NK-92 (cell line): Measurements from ENCODE around the gene VSTM2L.

ENCODE experiments used
- DNase-seq: peaks from one replicate; lab custom pipeline; 2025; ENCODE audit not compliant: unreplicated experiment; lab: John Stamatoyannopoulos, UW

Gene VSTM2L

DNA sequence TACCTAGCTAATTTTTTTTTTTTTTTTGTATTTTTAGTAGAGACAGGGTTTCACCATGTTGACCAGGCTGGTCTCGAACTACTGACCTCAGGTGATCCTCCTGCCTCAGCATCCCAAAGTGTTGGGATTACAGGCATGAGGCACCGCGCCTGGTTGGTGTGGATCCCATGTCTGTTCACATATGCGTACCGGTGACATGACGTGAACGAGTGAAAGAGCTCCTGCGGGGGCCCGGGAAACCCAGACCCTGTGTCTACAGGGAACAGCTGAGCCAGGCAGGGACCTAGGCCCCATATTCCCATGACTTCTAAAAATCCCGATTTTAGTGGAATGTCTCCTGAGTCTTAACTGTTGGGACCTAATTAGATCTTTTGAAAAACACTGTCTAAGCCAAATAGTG is 33.1 kb downstream of the VSTM2L start:
- DNase-seq: no peak

DNA sequence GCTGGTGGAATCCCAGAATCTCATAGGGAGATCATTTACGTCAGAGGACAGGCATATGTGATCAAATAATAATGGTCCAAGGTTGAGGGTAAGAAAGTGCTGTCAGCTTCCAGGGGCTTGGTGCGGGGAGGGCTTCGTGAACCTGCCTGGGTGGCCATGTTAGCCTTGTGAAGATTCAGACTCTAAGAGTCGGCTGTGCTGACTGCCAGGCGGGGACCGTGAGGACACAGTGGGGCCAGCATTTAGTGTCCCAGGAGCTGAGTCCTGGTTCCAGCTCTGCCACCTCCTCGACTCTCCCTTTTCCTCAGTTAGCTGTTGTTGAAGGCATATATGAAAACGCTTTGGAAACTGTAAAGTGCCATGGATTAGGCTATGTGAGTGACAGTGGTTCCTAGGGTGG is 33.5 kb downstream of the VSTM2L start:
- DNase-seq: no peak

DNA sequence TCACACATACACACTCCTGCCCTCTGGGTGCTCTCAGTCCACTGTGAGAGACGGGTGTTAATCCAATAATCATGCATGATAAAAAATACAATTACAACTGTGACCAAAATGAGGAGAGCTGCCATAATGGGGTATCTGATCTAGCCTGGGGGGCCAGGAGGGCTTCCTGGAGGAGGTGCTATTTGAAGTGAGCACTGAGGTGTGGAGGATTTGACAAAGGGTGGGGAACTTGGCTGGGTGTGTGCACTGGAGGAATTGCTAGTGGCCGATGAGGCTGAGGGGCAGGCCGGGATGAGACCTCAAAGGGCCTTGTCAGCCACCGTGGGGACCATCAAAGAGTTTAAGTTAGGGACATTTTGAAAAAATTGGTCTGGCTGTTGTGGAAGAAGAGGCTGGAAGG is 34.8 kb downstream of the VSTM2L start:
- DNase-seq: no peak

DNA sequence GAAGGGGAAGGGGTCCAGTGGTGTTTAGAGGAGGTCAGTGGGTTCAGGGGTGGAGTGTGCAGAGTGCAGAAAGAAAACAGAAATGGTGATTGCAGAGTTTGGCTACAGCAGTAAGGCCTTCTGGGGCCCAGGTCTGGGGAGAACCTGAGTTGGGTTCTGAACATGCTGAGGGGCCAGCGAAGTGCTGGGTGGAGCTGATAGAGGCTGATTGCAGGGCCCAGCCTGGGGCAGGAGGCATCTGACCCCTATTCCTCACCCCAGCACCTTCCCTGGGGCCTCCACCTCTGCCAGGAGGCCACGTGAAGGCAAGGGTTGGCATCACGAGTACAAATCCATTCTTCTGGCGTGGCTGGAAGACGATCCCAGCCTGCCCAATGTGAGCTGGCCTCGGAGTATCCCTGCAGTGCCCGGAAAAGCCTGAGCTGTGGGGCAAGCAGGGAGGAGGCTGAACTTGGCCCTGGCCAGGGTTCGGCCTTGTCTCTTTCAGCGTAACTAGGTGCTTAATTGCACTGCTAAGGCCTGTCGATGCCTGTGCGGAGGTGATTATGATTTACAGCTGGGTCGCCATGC is 35.3 kb downstream of the VSTM2L start:
- no peak for DNase-seq

DNA sequence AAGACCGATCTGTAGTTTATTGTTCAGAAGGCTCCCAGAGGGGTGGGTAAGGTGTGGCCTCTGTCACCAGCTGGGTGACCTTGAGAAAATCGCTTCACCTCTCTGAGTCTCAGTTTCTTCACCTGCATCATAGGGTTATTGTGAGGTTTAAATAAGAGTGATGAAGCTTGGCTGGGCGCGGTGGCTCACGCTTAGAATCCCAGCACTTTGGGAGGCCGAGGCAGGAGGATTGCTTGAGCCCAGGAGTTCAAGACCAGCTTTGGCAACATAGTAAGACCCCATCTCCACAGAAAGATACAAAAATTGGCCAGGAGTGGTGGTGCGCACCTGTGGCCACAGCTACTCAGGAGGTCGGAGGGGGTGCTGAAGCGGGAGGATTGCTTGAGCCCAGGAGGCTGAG is 36.0 kb downstream of the VSTM2L start:
- no peak for DNase-seq

DNA sequence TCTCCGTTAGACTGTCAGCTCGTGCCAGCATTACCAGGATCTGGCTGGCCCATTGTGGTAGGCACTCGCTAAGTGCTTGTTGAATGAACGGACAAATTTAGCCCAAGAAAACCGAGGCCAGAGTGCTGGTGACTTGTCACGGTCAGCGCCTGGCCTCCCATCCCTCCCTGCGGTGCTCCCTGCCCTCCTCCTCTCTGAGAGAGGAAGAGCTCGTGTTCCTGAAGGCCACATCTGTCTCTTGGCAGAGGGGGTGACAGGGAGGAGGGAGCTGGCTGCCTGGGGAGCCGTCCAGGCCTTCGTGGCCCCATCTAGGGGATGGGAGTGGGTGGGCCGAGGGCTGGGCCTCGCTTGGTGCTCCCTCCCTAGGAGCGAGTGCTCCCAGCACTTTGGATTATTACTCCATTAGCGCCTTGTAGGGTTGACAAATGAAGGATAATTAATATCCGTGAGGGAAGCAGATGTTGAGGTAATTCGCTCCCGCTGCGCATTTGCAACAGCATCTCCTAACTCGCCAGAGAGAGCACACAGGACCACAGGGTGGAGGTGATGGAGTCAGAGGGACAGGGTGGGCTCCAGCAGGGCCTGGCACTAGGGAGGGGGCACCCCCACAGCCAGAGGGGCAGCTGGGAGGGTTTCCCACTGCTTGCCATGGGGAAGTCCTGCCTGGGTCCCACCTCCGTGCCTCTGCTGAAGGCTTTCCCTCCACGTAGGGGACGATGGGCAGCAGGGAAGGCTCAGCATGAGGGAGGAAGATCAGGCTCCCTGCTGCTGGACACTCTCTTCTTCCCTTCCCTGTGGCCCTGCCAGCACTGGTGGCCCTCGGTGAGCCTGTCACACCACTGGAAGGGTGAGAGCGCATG is 37.0 kb downstream of the VSTM2L start:
- no peak for DNase-seq

DNA sequence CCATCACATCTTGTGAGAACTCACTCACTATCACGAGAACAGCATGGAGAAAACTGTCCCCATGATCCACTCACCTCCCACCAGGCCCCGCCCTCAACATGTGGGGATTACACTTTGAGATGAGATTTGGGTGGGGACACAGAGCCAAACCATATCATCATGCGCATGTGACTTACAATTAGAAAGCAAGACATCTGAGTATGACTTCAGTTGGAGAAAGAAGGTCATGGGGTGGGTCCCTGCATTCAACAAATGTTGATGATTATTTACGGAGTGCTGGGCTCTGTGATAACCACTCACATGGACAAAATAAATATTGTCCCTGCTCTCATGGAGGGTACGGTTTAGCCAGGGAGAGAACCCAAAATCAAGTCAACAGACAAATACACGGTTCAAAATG is 37.9 kb downstream of the VSTM2L start:
- DNase-seq: no peak

DNA sequence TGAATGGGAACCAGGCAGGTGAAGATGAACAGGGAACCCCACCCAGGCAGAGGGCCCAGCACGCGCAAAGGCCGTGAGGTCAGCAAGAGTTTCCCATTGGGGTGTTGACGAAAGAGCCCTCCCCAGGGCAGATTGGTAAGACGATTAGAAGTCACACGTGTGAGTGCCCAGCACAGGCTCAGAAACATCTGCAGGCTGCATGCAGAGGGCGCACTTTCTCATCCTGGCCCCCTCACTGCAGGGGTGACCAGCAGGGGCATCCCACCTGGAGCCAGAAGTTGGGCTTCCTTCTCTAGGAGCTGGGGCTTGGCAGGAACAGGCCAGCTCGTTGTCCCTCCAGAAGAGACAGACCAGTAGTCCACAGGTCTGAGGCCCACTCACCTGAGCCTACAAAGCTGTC is 38.4 kb downstream of the VSTM2L start:
- no peak for DNase-seq

DNA sequence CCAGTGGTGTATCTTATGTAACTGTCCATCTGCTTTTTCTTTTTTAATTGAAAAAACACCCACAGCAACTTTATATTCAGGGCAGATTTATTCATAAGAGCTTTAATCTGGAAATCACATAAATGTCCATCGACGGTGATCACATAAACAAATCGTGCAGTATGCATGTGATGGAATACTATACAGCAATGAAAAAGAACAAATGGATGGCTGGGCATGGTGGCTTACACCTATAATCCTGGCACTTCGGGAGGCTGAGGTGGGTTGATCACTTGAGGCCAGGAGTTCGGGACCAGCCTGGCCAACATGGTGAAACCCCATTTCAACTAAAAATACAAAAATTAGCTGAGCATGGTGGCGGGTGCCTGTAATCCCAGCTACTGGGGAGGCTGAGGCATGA is 39.1 kb downstream of the VSTM2L start:
- DNase-seq: no peak

DNA sequence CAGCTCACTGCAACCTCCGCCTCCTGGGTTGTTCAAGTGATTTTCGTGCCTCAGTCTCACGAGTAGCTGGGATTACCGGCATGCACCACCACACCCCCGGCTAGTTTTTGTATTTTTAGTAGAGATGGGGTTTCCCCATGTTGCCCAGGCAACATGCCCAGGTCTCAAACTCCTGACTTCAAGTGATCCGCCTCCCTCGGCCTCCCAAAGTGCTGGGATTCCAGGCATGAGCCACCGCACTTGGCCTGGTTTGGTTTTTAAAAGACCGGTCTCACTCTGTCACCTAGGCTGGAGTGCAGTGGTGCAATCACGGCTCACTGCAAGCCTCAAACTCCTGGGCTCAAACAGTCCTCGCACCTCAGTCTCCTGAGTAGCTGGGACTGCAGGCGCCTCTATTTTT is 40.1 kb downstream of the VSTM2L start:
- DNase-seq: no peak

DNA sequence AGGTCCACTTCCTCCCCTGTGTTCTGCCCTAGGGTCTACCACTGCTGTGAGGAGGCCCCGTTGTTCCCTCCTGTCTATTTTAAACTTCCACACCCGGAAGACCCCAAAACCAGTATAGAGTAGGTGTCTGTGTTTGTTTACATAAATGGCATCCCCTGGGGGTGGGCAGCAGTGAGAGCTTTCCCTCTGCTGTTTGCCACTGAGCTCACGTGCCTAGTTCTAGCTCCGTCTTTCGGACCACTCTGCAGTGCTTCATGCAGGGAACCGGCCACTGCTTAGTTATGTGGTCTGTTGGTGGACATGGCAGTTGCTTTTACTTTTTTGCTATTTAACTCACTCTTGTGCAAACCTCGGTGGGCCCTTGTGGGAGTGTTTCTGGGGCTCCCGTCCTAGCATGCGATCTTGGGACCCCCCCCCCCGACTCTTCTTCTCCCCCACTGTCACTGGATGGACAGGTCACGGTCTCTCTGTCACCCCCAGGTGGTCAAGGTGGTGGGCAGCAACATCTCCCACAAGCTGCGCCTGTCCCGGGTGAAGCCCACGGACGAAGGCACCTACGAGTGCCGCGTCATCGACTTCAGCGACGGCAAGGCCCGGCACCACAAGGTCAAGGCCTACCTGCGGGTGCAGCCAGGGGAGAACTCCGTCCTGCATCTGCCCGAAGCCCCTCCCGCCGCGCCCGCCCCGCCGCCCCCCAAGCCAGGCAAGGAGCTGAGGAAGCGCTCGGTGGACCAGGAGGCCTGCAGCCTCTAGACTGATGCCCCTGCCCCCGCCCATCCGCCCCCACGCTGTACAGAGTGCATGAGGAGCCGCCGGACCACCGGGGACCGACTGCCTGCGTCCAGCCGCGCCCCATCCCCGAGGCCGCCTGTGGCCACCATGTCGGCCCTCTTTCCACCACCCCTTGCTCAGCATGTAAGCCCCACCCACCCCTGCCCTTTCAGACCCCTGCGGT is 40.9 kb downstream of the VSTM2L start:
- no peak for DNase-seq

DNA sequence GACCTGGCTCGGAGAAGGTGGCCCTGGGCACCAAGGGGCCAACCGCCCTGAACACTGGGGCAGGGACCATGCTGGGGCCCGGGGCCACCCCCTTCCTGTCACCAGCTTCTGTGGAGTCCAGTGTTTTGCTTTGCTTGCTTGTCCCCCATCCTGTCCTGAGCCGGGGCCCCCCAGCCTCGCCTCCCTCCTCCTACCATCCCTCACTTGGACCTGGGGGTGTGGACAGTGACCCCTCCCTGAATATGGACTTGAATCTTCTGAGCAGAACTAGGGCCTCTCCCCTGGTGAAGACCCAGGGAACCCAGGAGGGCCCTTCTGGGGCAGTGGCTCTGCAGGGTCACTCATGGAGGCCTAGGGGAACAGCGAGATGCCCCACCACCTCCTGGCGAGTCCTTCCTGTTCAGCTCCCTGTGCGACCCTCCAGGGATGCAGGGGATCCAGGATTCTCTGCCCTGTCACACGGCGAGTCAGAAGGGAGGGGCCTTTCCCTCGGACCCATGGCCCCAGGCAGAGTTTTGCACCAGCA is 41.6 kb downstream of the VSTM2L start:
- no peak for DNase-seq

DNA sequence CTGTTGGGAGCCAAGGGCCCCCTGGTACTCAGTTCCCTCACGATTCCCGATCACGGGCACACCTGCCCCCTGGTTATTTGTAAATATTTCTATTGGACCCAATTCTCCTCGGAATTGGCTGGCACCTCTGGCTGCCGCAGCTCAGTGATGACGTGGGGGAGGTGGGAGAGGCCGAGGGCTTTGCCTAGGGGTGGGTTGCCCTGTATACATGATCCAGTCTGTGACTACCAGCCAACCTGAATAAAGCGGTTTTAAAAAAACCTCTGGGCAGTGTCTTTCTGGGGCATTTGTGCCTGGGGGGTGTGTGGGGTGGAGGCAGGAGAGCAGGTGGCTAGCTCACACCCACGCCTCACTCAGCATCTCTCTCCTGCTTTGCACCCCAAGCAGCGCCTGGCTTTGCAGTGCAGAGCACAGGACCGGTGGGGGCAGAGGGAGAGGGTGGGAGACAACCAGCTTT is 42.2 kb downstream of the VSTM2L start:
- no peak for DNase-seq

DNA sequence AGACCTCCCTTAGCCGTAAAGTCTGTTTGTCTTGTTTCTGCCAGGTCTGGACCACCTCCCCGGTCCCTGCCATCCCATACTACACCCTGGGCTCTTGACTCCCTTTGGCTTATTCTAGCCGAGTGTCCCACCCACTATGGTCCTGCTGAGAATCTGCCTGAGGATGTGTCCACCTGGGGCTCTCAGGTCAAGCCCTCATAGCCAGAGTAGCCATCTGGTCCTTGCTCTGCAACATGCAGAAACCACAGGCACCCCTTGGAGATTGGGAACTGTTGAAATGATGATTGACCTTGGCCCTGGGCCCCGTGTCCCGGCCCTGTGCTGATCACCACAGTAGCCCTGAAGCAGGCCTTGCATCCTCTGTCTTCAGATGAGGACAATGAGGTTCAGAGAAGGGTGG is 44.0 kb downstream of the VSTM2L start:
- DNase-seq: no peak

DNA sequence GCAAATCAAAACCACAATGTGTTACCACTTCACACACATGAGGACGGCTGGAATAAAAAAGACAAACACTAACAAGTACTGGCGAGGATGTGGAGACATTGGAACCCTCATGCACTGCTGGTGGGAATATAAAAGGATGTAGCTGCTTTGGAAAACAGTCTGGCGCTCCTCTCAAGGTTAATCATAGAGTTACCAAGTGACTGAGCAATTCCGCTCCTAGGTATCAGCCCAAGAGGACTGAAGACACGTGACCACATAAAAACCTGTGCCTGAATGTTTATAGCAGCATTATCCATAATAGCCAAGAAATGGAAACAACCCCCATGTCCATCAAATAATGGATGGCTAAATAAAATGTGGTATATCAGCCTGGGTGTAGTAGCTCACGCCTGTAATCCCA is 45.0 kb downstream of the VSTM2L start:
- DNase-seq: no peak

DNA sequence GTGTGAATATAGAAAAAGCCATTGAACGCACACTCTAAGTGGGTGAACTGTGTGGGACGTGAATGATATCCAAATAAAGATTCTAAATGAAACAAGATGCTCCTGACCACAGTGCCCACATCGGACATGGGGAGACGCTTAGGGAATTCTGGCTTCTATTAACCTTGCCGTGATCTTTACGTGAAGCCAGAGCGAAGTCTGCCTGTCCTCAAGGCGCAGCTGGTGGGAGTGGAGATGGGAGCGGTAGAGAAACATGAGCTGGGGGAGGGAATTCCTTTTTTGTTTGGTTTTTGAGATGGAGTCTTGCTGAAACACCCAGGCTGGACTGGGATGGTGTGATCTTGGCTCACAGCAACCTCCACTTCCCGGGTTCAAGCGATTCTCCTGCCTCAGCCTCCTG is 46.0 kb downstream of the VSTM2L start:
- DNase-seq: no peak

DNA sequence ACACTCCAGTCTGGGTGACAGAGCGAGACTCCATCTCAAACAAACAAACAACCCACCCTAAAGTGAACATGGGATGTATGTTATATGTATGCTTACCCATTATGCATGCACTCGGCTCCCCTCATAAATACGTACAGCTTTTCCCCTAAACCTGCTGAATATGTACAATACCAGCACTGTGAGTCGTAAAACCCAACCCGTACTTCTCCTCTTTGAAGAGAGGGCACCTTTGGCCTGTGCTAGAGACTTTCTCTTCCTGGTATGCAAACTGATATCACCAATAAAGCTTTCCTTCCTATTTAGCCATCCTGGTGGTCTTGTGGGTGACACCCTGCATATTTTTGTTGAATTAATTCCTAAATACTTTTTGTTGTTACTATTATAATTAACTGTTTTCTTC is 51.3 kb downstream of the VSTM2L start:
- no peak for DNase-seq

DNA sequence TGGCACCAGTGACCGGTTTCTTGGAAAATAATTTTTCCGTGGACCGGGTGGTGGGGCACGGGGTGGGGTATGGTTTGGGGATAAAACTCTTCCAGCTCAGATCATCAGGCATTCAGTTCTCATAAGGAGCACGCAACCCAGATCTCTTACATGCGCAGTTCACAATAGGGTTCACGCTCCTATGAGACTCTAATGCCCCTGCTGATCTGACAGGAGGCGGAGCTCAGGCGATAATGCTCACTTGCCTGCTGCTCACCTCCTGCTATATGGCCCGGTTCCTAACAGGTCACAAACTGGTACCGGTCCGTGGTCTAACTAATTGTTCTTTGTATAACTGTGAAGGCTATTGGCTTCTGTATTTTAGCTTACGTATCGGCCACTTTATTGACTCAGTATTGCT is 51.7 kb downstream of the VSTM2L start:
- no peak for DNase-seq

DNA sequence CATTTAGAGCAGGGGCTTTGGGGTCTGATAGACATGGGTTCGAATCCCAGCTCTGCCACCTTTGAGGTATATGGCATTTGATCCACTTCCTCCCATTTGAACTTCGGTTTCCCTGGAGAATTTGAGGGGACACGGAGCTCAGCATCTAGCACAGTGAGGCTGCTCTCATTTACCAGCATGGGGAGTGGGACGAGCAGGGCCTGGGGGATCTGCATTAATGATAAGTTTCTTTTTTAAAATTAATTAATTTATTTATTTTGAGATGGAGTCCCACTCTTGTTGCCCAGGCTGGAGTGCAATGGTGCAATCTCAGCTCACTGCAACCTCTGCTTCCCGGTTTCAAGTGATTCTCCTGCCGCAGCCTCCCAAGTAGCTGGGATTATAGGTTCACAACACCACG is 52.6 kb downstream of the VSTM2L start:
- no peak for DNase-seq

DNA sequence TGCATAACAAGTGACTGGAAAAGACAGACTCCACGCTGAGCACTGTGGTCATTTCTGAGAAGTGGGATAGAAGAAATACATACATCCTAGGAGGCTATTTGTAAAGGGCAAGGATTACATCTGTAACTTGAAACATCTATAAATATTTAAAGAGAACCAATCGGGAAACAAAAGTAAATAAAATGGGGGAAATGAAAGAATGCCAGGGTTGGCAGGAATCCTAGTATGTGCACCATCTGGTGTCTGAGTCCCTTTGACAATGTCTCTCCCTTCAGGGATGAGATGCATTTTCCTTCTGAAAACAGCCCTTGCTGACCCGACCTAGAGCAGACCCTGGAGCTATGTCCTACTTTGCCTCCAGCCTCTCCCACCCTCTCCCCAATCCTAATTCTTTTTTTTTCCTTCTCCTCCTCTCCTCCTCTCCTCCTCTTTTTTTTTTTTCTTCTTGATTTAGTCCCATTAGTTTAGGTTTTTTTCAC is 53.2 kb downstream of the VSTM2L start:
- no peak for DNase-seq

DNA sequence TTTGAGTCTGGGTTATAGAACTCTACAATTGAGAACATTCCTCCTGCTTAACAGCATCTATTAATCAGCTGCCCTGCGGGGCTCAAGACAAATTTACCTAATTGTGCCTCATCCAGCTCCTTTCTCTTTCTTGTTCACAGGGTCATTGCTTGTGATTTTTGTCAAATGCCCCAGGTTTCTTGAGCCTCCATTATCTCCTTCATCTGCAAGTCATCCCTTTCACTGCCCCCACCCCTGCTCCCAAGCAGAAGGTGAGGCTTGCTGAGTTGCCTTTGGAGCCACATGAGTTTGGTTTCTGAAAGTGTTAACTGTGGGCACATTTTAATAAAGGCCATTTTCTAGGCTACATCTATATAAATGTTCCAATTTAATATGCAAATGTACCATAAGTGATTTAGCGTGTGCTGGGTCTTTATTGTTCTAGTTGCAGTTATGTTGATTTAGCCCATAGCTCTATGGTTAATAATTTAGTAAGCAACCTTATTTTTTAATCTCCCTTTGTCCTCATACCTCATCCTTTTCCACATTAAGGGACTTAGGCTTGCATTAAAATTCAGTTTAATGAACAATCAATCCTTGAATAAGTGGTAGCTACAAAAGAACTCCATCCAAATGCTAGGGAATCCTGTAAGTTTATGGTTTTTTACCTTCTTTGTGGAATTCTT is 56.1 kb downstream of the VSTM2L start:
- DNase-seq: no peak
